HK-2 (cell line): ENCODE results near the gene DRAXIN.
A peak's percentile ranks its signal among the peaks of the same experiment; 100 is the strongest.

Experiments used
- DNase-seq: peaks from one replicate; pipeline ENCODE4 v3.0.0-alpha.2; 2018; ENCODE audit not compliant: unreplicated experiment

Gene DRAXIN, protein sequence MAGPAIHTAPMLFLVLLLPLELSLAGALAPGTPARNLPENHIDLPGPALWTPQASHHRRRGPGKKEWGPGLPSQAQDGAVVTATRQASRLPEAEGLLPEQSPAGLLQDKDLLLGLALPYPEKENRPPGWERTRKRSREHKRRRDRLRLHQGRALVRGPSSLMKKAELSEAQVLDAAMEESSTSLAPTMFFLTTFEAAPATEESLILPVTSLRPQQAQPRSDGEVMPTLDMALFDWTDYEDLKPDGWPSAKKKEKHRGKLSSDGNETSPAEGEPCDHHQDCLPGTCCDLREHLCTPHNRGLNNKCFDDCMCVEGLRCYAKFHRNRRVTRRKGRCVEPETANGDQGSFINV

DNA sequence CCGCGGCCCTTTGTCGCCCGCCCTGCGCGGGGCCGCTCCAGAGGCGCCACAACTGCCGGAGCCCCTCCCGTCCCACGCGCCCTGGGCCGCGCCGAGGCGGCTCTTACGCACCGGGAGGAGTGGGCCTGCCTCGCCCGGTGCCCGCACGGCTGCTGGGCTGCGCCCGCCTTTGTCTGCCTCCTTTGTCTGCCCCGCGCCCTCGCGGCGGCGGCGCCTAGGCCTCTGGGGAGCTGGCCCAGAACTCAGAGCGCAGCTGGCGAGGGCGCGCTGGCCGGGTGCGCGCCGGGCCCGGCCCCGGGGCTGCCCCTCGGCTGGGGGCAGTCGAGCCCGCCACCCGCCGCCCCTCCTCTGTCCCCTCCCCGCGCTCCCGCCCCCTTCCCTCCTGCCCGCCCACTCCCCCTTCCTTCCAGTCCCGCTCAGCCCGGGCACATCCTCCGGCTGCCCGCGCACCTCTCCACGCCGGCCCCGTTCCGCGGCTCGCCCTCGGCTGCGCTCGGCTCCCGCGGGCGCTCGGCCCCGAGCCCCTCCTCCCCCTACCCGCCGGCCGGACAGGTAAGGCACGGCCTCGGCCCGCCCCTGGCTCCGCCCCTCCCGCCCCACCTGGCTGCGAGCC lies at the start of gene DRAXIN:
TSS of gene DRAXIN (plus strand) at position 409 of the 613 bp plus-strand sequence. CDS start 14,549 bp downstream, outside the sequence.
- no peak for DNase-seq

DNA sequence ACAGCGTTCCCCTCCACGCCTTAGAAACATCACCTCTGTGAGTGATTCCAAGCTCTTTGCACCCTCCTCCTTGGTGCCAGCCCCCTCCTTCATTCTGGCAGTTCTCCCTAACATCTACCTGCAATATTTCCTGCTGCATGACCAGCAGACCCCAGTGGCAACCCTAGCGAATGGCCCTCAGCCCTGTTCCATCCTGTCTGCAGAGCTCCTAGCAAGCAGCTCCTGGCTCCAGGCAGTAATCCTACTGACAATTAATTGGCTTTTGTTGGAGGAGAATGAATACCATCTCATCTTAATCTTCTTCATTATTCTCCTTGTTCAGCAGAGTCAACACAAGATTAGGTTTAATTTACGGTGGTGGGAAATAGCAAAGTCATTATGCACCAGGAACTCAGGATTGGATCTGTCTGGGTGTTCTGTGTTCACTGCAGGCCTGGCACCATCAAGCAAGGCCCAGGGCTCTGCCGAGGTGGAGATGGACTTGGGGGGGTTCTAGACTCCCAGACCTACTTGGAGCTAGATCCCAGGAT lies 49.7 kb upstream of the DRAXIN start:
- DNase-seq: no peak

DNA sequence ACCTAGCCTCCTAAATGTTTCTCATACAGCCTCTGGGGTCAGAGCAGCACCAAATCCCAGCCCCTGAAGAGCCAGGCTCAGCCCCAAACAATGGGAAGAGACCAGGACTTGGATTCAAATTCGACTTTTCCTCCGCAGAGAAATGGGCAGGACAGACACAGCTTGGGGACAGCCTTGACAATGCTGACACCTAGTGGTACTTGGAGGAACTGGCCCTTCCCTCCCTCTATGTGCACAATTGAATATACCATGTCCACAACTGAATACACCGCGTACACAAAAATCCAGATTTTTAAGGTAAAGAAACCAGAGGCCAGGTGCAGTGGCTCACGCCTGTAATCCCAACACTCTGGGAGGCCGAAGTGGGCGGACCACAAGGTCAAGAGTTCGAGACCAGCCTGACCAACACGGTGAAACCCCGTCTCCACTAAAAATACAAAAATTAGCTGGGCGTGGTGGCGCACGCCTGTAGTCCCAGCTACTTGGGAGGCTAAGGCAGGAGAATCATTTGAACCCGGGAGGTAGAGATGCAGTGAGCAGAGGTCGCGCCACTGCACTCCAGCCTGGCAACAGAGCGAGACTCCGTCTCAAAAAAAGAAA lies 49.0 kb upstream of the DRAXIN start:
- peak; percentile 58 for DNase-seq

DNA sequence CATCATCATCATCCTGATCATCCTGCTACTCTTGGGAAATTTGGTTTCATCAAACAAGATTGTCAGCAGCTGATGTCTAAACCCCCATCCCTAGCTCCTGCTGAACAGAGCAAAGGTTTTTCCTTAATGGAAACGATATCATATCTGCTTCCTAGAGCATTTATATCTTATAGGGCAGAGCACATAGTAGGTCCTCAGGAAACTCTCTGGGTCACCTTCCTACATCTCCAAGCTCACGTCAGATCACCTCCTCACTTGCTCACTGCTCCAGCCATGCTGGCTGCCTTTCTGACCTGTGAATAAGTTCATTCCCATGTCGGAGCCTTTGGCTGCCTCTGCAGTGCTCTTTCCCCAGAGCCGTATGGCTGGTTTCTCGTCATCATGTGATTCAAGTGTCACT lies 47.7 kb upstream of the DRAXIN start:
- no peak for DNase-seq

DNA sequence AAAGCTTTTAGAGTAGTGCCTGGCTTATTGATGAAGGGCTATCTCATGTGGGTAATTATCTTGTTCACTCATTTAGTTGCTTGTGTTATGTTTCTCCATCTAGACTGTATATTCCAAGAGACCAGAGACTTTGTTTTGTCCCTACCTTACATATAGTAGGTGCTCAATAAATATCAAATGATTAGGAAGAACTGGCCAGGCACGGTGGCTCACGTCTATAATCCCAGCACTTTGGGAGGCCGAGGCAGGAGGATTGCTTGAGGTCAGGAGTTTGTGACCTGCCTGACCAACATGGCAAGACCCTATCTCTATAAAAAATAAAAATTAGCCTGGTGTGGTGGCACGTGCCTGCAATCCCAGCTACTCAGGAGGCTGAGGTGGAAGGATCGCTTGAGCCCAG lies 46.2 kb upstream of the DRAXIN start:
- DNase-seq: no peak

DNA sequence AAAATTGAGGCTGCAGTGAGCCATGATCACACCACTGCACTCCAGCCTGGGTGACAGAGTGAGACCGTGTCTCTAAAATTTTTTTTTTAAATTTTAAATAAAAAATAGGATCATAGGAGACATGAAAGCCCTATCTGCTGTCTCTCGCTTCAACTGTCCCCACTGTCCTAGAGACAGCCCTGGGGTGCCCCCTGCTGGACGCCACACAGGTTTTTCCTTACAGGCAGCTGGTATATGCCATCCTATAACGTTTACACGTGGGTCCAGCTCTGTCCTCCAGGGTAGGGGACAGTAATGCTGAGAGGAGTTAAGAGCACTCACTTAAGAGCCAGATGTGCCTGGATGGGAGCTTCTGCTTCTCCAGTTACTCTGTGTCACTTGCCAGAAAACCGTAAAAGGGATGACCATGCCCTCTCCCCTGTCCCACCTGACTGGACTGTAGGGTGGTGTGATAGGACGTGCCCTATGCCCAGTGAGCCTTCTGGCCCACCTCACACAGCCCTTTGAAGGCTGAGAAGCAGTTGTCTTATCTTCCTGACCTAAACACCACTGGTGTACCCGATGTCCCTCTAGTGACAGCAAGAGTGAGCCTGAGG lies 45.7 kb upstream of the DRAXIN start:
- peak; percentile 73 for DNase-seq

DNA sequence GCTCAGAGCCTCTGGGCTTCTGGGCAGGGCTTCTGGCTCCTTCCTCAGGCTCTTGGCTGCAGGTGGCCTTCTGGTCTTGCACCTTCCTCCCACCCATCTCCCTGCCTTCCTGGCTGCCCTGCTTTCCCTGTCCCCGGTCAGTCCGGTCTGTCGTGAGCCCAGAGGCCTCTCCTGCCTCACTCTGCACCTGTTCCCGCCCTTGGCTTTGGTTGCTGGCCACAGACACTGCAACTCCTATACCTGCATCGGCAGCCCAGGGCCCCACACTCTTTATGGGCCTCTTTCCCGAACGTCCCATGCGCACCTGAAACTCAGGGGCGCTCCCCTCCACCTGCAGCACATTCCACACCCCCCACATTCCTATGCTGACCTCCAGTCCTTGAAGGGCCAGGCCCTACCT lies 45.2 kb upstream of the DRAXIN start:
- no peak for DNase-seq

DNA sequence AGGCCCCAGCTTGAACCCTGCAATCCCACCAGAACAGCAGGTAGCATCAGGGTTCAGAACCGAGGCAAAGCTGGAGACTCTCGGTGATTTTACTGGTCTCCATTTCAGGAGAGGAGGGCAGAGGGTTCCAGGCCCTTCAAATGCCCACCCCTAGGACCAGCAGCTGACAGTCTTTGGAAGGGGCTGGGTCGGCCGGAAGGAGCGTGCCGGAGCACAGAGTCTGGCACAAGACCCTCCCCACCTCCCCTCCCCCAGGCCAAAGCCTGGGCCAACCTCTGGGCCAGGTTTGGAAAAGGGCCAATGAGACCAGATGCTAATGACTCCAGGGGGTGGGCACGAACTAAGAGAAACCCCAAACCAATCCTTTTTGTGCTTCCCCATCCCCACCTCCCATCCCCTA lies 44.2 kb upstream of the DRAXIN start:
- no peak for DNase-seq

DNA sequence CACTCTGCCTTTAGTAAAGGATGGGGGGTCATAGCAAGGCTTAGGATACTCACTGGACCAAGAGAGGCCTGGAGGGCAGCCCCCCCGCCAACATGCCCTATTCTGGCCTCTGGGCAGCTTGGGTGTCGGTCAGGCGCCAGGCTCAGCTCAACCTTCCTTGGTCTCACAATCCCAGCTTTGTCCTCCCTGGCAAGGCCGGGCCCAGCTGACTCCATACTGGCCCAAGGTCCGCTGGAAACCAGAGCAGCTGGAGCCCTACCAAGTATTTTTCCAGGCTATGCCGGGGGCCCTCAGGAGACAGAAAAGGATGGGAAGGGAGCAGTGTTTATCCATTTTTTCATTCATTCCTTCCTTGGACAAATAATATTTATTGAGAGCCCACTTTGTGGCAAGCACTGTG lies 43.5 kb upstream of the DRAXIN start:
- no peak for DNase-seq

DNA sequence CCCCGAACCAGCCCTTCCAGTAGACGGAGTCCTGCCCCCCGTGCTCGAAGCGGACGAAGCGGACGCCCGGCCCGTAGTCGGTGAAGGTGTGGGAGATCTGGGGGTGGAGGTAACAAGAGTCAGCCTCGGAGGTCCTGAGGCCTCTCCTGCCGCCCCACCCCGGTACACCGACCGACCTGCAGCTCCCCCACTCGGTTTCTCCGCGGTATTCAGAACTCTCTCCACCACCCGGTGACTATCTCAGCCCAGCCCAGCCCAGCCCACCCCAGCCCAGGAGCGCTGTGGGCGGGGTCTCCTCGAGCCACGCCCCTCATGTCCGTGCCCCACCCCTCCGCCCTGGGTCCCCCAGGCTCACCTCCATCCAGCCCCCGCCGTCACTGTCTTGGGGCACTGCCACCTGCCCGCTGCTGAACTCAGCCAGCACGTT lies 42.8 kb upstream of the DRAXIN start:
- no peak for DNase-seq

DNA sequence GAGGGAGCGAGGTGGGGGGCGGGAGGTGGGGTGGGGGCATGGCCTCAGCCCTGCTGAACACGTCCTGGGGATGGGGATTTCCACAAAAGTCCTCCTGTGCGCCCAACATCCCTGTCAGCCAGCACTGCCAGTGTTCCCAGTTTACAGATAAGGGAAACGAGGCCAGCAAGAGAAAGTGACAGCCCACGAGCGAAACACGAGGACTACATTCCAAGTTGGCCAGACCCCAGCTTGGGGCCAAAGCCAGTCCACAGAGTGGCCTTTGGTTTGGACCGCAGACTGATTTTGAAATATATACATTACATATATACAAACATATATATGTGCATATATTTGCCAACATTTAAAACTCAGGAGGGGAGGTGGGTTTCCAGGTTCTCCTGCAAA lies 42.3 kb upstream of the DRAXIN start:
- DNase-seq: no peak

DNA sequence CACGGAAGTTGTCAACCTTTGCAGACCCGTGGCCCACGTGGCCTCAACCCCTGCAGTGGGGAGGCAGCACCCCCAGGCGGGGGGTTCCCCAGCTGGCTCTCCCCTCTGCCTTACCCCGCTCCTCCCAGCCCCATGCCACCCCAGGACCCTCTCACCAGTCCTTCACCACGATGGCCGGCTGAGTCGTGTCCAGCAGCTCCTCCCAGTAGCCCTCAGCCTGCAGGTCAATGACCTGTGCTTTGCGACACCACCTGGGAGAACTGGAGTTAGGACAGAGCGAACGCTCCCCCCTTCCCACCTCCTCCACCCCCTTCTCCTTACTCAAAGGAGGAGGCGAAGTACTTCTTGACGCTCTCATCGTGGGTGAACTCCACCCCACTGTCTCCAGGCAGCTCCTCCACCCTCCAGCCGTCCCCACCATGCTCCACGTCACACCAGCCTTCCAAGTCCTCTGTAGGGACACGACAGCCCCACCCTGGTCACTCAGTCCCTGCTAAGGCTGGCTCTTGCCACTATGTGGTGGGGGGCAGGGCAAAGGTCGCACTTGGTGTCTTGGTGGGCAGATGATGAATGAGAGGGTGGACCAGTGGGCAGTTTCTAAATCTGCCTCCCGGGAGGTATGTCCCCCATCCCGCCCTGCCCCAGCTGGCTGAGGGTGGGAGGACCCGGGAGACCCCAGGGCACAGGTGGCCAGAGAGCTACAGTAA lies 41.7 kb upstream of the DRAXIN start:
- DNase-seq: no peak

DNA sequence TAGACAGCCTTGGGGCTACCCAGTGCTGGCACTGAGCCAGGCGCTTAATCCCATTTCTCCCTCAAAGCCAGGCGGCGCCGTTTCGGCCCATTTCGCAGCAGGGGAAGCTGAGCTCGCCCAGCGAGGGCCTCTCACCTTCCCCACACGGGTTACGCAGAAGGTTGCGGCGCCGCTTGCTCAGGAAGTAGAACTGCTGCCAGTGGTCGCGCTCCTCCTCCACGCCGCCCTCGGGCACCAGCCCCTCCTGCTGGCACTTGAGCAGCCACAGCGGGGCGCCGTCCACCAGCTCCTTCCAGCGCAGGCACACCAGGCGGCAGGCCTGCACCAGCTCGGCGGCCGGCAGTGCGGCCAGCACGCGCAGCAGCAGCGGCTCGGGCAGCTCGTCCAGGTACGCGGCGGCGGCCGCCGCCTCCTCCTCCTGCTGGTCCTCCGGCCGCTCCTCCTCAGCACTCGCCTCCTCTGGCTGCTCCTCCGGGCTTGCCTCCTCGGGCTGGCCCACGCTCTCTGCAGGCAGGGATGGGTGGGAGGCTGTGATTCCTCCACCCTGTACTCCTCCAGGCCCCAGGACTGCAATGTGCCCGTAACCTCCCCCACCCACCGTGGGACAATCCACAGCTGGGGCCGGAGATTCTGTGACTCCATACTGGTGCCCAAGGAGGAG lies 41.0 kb upstream of the DRAXIN start:
- DNase-seq: peak; percentile 64

DNA sequence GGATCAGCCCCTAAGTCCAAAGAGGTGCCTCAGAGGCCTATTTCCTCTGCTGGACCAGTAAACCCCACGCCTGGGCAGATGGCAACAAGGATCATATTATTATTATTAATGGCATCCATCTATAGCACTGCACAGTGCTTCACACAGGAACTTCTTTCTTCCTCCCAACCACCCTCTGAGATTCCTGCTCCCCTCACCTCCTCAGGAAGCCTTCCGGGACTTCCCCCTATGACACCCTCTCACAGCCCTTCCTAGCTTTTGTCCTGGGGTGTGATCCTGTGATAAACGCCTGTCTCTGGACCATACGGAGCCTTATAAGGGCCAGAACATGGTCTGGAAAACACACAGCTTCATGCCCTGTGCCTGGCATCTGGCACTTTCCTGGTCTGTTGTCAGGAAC lies 40.5 kb upstream of the DRAXIN start:
- DNase-seq: no peak

DNA sequence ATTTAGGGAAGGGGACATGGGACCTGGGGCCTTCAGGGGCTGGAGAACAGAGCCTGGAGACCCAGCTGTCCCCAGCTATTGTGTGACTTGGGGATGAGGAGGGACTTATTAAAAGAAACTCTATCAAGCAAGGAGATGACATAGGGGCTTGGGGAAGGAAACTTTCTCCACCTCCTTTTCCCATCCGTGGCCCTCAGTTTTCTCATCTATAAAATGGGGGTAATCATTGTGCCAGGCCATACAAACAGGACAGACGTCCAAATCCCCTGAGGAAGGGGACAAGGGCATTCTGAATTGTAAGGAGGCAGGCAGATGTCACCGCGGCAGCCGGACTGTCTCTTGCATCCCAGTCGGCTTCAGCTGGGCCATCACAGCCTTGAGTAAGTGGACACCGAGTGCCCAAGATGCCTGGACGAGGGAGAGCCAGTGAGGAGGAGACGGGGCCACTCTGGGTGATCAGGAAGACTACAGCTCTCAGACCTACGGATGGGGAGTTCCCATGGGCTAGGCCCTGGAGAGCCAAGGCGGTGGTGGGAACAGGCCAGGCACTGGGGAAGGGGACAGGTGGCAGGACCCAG lies 39.2 kb upstream of the DRAXIN start:
- DNase-seq: no peak

DNA sequence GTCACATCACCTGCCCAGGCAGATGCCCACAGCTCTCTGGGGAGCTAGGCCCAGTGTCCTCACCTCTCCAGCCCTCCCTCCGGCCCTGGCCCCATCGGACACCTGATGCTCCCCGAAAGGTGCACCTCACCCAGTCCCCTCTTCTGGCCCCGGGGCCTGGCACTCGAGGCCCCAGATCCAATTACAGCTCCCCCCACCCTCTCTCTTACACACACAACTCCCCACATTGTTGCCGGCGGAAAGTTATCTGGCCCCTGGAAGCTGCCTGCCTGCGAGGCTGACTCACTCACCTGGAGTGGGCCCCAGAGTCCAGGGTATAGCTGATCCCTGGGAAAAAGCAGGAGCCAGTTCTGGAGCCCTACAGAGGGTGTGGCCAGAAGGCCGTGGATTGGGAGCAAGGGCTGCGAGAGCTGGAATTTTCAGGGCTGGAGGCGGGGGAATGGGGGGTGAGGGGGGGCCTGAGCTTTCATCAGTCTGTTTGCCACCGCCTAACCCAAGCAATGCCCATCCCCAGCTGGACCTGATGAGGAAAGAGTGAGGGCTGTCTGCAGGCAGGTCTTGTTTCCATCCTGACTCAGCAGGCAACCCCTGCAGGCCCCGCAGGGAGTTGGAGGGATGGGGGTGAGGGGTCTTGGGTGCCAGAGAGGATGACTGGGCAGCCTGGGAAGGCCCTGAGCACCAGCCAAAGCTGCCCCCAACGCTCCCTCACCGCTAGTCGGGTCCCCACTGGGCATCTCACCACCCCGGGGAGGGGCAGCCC lies 38.2 kb upstream of the DRAXIN start:
- DNase-seq: peak; percentile 71

DNA sequence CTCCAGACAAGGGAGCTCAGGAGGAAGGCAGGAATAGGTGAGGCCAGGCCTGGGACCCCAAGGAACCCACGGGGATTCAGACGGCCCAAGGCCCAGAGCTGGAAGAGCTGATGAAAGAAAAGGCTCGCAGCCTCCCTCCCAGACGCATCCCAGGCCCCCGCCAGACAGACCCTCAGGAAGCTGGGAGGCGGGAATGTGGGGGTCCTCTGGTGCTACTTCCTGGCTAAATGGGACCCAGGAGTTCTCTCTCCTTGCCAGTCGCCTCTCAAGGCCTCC lies 37.7 kb upstream of the DRAXIN start:
- DNase-seq: no peak

DNA sequence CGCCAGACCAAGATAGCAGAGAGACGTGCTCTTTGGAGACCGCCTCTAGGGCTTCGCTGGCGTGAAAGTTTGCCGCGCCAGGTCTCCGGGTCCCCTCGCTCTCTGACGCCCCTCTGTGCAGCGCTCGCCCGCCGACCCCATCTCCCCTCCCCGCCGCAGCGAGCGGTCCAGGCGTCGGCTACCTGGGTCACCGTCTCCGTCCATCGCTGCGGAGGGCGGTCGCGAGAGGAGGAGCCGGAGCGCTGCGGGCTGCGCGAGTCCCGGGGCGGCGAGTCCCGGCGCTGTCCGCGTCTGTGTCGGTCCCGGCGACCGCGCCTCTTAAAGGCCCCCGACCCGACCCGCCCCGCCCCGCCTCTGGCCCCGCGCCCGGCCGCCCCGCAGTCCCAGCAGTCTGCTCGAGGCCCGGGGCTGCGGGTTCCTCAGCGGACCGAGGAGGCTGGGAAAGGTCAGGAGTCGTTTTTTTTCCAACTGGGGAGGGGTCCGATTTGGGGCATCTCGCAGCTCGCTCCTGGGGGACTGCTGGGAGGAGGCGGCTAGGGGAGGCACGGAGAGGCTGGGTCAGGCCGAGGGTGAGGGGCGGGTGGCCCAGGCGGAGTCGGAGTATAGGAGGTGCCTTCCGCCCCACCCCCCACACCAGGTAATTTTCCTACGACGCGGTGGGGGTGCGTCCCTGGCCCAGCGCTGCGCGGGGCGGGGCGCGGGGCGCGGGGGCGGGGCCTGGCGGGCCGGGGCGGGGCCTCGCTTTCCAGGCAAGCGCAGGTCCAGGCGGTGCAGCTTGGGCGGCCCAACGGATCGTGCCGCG lies 37.2 kb upstream of the DRAXIN start, which contains the start of the genes FBXO2 and FBXO44:
TSS of gene FBXO2 (minus strand) at position 293 of the 802 bp plus-strand sequence. CDS start at position 204, 89 bp downstream.
TSS of gene FBXO44 (plus strand) at position 741 of the 802 bp plus-strand sequence. CDS start 959 bp downstream, outside the sequence.
- DNase-seq: peak; percentile 59
